RWPE1 (cell line): ENCODE measurements around the gene TTC28.
"Not testable (repeated sequence)": the region's sequence is repeated elsewhere in the genome, so short reads cannot be mapped to it uniquely, and the experiment has no call there.

Source experiments
- CTCF ChIA-PET: fragments of 350-600 bp; sonication (Branson Sonifier 250); formaldehyde crosslinking; extraction: SDS; loops from one replicate; lab custom pipeline; 2021; lab: Yijun Ruan, JAX
- POLR2A ChIA-PET: fragments of 400-600 bp; formaldehyde crosslinking; extraction: SDS; loops from one replicate; lab custom pipeline; 2020; ENCODE audit warnings: antibody characterized with exemption; ENCODE audit not compliant: low non-redundant PET; lab: Yijun Ruan, JAX
- DNase-seq: peaks from one replicate; pipeline ENCODE4 v3.0.0; 2012; ENCODE audit warnings: low spot score
- H3K27ac ChIP-seq: fragments of 450-650 bp; 2 replicates; pipeline ENCODE4 v1.5.1; 2017
- CTCF ChIP-seq: fragments of 450-650 bp; conservative IDR thresholded peaks from 2 replicates; pipeline ENCODE4 v1.5.1; 2017; ENCODE audit warnings: low read depth, mild to moderate bottlenecking

The TTC28 gene

GRCh38 chr22:28563636-28564035 is 116.0 kb downstream of the TTC28 start:
- POLR2A ChIA-PET, result no interaction called here
- no peak for TF ChIP-seq CTCF
- CTCF ChIA-PET, result no interaction called here

GRCh38 chr22:28562324-28562723 is 117.3 kb downstream of the TTC28 start:
- DNase-seq, result no peak
- CTCF ChIA-PET, result interaction anchor here (0.7 kb wide), 1 partner anchor 682 kb away, joined by 6 read pairs; no protein-coding TSS in a partner anchor
- no peak overlapping the region for H3K27ac ChIP-seq
- no peak for TF ChIP-seq CTCF
- POLR2A ChIA-PET, result no interaction called here

More at GRCh38 chr22:28563636-28564035, 116.0 kb downstream of the TTC28 start:
- H3K27ac ChIP-seq, result no peak overlapping the region
- DNase-seq, result no peak

- DNase-seq, CTCF ChIA-PET, POLR2A ChIA-PET: not testable (repeated sequence)
- H3K27ac ChIP-seq, result peak overlapping the region; percentile 76
These were observed 118.9 kb downstream of the TTC28 start for GRCh38 chr22:28560743-28561101.

- peak; percentile 38 for DNase-seq
- CTCF ChIA-PET, result no interaction called here
These were observed 119.4 kb downstream of the TTC28 start for GRCh38 chr22:28560046-28560742.

GRCh38 chr22:28557184-28557583 is 122.5 kb downstream of the TTC28 start:
- no peak for DNase-seq
- POLR2A ChIA-PET, result no interaction called here
- no peak overlapping the region for H3K27ac ChIP-seq
- CTCF ChIA-PET, result no interaction called here
- no peak for TF ChIP-seq CTCF

More at GRCh38 chr22:28560046-28560742, 119.4 kb downstream of the TTC28 start:
- H3K27ac ChIP-seq, result peak overlapping the region; percentile 76
- POLR2A ChIA-PET, result no interaction called here
- no peak for TF ChIP-seq CTCF

GRCh38 chr22:28553108-28553866 is 126.4 kb downstream of the TTC28 start:
- DNase-seq, POLR2A ChIA-PET, H3K27ac ChIP-seq, CTCF ChIA-PET: not testable (repeated sequence)

GRCh38 chr22:28548406-28548805 is 131.2 kb downstream of the TTC28 start:
- TF ChIP-seq CTCF, result no peak
- CTCF ChIA-PET, result no interaction called here
- POLR2A ChIA-PET, result no interaction called here
- no peak overlapping the region for H3K27ac ChIP-seq
- DNase-seq, result no peak
